ENCODE results near the gene GPR87.

The GPR87 gene

GRCh38 chr3:151281671-151282324 is 34.8 kb downstream of the GPR87 start:
- DNase-seq: no peak

- DNase-seq: no peak
Measured at GRCh38 chr3:151278230-151278629, 38.4 kb downstream of the GPR87 start, which contains the start of gene P2RY14. Gene P2RY14 (minus strand): TSS chr3:151278542. CDS start chr3:151214316, 64,226 bp downstream.

DNA sequence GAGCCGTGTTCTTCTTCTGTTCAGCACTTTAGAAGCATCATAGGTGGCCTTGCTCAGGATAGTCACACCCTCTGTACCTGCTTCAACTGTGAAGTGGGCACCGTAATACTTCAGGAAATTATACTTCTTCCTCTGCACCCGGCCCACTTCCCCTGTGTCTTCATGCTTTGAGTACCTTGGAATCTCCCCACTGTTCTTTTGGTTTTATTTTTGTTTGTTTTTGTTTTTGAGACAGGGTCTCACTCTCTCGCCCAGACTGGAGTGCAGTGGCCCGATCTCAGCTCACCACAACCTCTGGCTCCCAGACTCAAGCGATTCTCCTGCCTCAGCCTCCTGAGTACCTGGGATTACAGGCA is 40.0 kb downstream of the GPR87 start:
- no peak for DNase-seq

DNA sequence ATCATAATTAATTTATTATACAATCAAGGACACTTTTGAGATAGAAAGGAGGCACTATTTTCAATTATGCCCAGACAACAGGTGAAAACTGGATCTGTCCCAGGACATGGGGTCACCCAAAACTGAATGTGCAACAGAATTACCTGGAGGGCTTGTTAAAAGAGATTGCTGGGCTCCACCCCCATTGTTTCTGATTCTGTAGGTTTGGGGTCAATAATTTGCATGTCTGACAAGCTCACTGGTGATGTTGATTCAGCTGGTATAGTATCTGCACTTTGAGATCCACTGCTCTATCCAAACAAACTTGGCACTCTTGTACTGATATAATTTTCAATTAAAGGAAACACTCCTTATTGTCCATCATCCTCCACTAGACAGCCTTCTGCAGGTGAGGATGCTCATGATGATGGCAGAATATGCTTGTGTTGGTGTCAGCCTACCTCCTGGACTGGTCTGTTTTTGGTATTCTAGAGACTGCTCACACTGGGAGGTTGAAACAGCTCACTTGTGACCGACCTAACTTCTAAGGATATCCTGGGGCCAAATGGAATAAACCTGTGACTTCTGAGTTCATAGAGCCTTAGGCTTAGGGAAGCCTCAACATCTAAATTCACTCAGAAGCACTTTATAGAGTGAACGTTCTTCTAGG is 40.5 kb downstream of the GPR87 start:
- DNase-seq: no peak

DNA sequence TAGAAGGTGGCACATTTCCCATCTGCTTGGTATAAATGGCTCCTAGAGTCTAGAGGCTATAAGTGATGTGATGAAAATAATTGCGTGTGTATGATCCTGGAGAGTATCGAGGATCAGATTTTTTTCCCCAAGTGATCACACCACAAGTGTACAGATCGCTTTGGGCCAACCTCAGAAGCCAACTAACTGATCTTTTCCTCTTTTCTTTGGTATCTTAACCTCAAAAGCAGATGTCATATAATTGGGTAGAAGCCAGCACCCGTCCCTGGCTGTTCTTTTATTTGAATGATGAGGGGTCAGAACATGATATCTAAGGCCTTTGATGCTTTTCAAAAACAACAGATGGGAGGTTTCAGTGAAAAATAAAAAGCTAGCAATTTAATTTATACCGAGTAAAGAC is 41.5 kb downstream of the GPR87 start:
- no peak for DNase-seq

- no peak for DNase-seq
Measured at GRCh38 chr3:151269631-151270030, 47.0 kb downstream of the GPR87 start.

- DNase-seq: no peak
Measured at GRCh38 chr3:151268267-151269235, 48.1 kb downstream of the GPR87 start.

GRCh38 chr3:151267066-151267465 is 49.6 kb downstream of the GPR87 start:
- DNase-seq: no peak

GRCh38 chr3:151265866-151266265 is 50.8 kb downstream of the GPR87 start:
- no peak for DNase-seq

- DNase-seq: no peak
Measured at GRCh38 chr3:151265166-151265565, 51.5 kb downstream of the GPR87 start.

DNA sequence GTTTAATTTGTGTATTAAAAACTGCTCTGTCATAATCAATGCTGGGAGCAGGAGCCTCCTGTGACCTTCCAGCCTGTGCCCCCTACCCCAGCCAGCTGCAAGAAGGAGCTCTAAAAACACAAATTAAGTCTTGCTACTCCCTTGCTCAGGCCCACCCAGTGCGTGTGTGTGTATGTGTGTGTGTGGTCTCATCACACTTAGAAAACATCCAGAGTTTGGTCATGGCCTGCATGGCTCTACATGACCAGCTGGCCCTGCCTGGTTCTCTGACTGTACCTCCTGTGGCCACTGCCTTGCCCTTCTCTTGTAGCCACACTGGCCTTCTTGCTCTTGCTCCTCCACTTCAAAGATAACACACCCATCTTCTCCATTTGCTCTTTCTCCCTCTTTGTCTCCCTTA is 52.0 kb downstream of the GPR87 start:
- DNase-seq: no peak

DNA sequence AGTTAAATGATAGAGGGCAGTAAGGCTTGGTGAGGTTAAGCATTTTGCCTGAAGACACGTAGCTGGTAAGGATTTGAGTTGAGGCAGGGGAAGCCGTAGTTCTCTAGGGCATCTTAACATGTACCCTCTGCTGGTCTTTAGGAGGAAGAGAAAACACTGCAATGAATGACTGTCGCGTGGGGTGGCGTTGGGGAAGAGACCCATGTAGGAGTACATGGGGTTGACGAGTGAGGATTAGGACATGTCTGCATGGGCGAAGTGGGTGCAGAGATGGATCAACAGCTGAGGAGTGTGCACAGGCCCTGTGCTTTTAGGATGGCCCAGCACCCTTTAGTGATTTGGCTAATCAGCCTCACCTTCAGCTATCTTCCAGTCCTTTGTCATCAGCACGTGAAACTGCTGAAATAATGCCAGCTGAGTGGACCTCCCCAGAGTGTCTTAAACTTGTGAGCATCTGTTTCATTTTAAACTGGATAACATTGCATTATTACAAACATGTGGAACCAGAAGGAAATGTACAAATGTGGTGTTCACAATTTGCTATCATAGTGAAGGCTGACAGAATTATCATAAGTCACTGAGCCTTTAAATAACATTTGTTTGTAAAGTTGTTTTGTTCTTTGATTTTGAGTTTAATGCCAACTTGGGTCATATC is 53.6 kb downstream of the GPR87 start:
- DNase-seq: no peak

DNA sequence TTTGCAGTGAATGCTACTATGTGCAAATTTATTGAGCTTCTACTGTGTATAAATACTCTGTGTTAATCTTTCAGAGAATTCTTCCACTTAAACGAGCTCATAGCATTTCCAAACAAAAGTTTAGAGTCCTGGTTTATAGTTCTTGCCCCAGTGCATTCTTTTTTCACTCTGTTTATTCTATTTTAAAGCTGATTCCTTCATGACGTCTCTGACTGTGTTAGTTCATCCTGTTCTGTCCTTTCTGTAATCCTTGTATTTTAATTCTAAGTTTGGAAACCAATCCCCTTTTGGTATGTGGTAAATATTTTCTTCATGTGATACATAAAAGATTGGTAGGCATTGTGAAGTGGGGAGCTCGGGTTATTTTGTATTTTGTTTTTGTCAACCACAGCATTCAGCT is 57.0 kb downstream of the GPR87 start:
- DNase-seq: no peak

- DNase-seq: no peak
Measured at GRCh38 chr3:151256749-151257148, 59.9 kb downstream of the GPR87 start.

DNA sequence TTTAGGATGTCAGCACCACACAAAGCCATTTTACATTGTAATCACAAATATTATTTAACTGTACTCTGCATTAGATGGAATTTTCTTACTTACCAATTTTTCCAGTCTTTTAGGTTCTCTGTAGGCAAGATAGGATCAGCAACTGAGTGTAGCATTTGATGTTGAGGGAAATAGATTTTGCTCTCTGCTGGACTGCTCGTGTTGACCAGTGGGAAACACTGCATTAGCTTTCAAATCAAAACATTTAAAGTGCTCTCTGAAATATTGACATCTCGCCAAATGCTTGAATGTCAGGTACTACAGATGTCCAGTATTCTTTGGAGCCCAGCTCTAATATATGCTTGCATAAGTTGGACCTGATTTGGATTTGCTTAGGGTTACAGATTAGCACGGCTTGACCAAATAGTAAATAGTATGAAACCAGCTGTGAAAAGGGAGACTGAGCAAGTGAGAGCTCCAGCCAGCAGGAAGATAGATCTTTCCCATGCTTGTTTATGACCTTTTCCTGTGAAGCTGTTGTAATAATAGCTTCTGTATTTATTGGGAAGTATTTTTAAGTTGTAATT is 67.8 kb downstream of the GPR87 start:
- peak; percentile 48 for DNase-seq

Measured in NCI-H774 (cell line).